ENCODE data around the gene SORBS1. TPM values are rescaled to one million over a fixed set of nuclear protein-coding genes. Genes with fewer than 3 reads are reported as not detected.
A peak's percentile ranks its signal among the peaks of the same experiment; 100 is the strongest.

SORBS1 gene
- total RNA-seq, 2 donors from 2014 or later: 16.7 to 17.9 TPM

GRCh38 chr10:95530561-95530960 lies 30.6 kb downstream of the SORBS1 start:
- Histone ChIP-seq H3K4me3 (ENCODE audit: low read length) (no peak overlapping the region), H3K36me3 (ENCODE audit: control insufficient read depth, insufficient read depth, low read length) (no peaks in the 10 kb centered on the region), H3K27me3 (ENCODE audit: control insufficient read depth, insufficient read depth, low read length, poor library complexity, severe bottlenecking) (no peaks in the 10 kb centered on the region), H3K4me1 (ENCODE audit: control insufficient read depth, insufficient read depth, low read length) (peaks cover 28% of the 10 kb centered on the region), H3K9ac (ENCODE audit: extremely low read depth, low read length, poor library complexity, severe bottlenecking) (no peak overlapping the region), H3K27ac (ENCODE audit: low read depth, low read length) (no peak overlapping the region), H3K9me3 (ENCODE audit: control insufficient read depth, low read length) (no peaks in the 10 kb centered on the region)
- no peak for DNase-seq
- Mint-ChIP-seq H3K4me3 (no peak overlapping the region), H3K36me3 (ENCODE audit: low read depth) (no peaks in the 10 kb centered on the region), H3K4me1 (peaks cover 62% of the 10 kb centered on the region), H3K27me3 (ENCODE audit: insufficient read depth) (no peaks in the 10 kb centered on the region), H3K27ac (peak overlapping the region; percentile 18), H3K9me3 (no peaks in the 10 kb centered on the region)
- TF ChIP-seq CTCF (conservative IDR thresholded peaks at IDR 0.05): no peak
- WGBS, 2 experiments (ENCODE audit: insufficient coverage in 1 of 2, insufficient read length in 1 of 2): 89 to 91% methylated on average over 2 to 4 of the region's 4 CpGs

GRCh38 chr10:95530029-95530428 lies 31.1 kb downstream of the SORBS1 start:
- Mint-ChIP-seq H3K27ac (no peak overlapping the region), H3K36me3 (ENCODE audit: low read depth) (no peaks in the 10 kb centered on the region), H3K27me3 (ENCODE audit: insufficient read depth) (no peaks in the 10 kb centered on the region), H3K4me3 (no peak overlapping the region), H3K4me1 (peaks cover 57% of the 10 kb centered on the region), H3K9me3 (no peaks in the 10 kb centered on the region)
- 88 to 92% methylated on average over 2 of the region's 2 CpGs for WGBS, 2 experiments (ENCODE audit: insufficient coverage in 1 of 2, insufficient read length in 1 of 2)
- Histone ChIP-seq H3K9ac (ENCODE audit: extremely low read depth, low read length, poor library complexity, severe bottlenecking) (no peak overlapping the region), H3K27me3 (ENCODE audit: control insufficient read depth, insufficient read depth, low read length, poor library complexity, severe bottlenecking) (no peaks in the 10 kb centered on the region), H3K9me3 (ENCODE audit: control insufficient read depth, low read length) (no peaks in the 10 kb centered on the region), H3K4me1 (ENCODE audit: control insufficient read depth, insufficient read depth, low read length) (peaks cover 25% of the 10 kb centered on the region), H3K27ac (ENCODE audit: low read depth, low read length) (no peak overlapping the region), H3K36me3 (ENCODE audit: control insufficient read depth, insufficient read depth, low read length) (no peaks in the 10 kb centered on the region), H3K4me3 (ENCODE audit: low read length) (no peak overlapping the region)
- TF ChIP-seq CTCF (conservative IDR thresholded peaks at IDR 0.05): no peak
- DNase-seq: no peak

GRCh38 chr10:95526044-95526443 lies 35.1 kb downstream of the SORBS1 start:
- 89 to 100% methylated on average over 4 to 7 of the region's 7 CpGs for WGBS, 2 experiments (ENCODE audit: insufficient coverage in 1 of 2, insufficient read length in 1 of 2)
- Mint-ChIP-seq H3K4me3 (no peak overlapping the region), H3K36me3 (ENCODE audit: low read depth) (no peaks in the 10 kb centered on the region), H3K4me1 (peaks cover 27% of the 10 kb centered on the region), H3K27ac (no peak overlapping the region), H3K9me3 (no peaks in the 10 kb centered on the region), H3K27me3 (ENCODE audit: insufficient read depth) (no peaks in the 10 kb centered on the region)
- DNase-seq: no peak
- H3K9ac ChIP-seq (ENCODE audit: extremely low read depth, low read length, poor library complexity, severe bottlenecking): no peak overlapping the region
- no peak overlapping the region for H3K4me3 ChIP-seq (ENCODE audit: low read length)
- no peaks in the 10 kb centered on the region for H3K9me3 ChIP-seq (ENCODE audit: control insufficient read depth, low read length)
- TF ChIP-seq CTCF (conservative IDR thresholded peaks at IDR 0.05): no peak
- no peak overlapping the region for H3K27ac ChIP-seq (ENCODE audit: low read depth, low read length)
- no peaks in the 10 kb centered on the region for H3K4me1 ChIP-seq (ENCODE audit: control insufficient read depth, insufficient read depth, low read length)
- peaks cover 10% of the 10 kb centered on the region for H3K27me3 ChIP-seq (ENCODE audit: control insufficient read depth, insufficient read depth, low read length, poor library complexity, severe bottlenecking)
- H3K36me3 ChIP-seq (ENCODE audit: control insufficient read depth, insufficient read depth, low read length): no peaks in the 10 kb centered on the region

Data from endodermal cell (in vitro differentiated cells).